ENCODE measurements around the gene FOXK1. TPM values are rescaled to one million over a fixed set of nuclear protein-coding genes. Genes with fewer than 3 reads are reported as not detected.
"Not testable (repeated sequence)": the region's sequence is repeated elsewhere in the genome, so short reads cannot be mapped to it uniquely, and the experiment has no call there.

FOXK1 gene
- total RNA-seq, 1 donor from 2014 or later = 17.2 TPM

- no peak overlapping the region for H3K4me3 ChIP-seq (ENCODE audit: low read length in 3 of 3)
- peaks cover 0 to 3% (median 0%) of the 10 kb centered on the region in 3 donors for H3K27me3 ChIP-seq (ENCODE audit: control insufficient read depth in 3 of 3, insufficient read depth in 3 of 3, low read length in 3 of 3)
- H3K36me3 ChIP-seq (ENCODE audit: control insufficient read depth in 3 of 3, insufficient read depth in 3 of 3, low read length in 3 of 3) = no peaks in the 10 kb centered on the region
- peaks cover 6 to 8% (median 6%) of the 10 kb centered on the region in 3 donors for H3K4me1 ChIP-seq (ENCODE audit: control insufficient read depth in 3 of 3, insufficient read depth in 3 of 3, low read length in 3 of 3)
- H3K9me3 ChIP-seq (ENCODE audit: control insufficient read depth in 3 of 3, low read length in 3 of 3) = no peaks in the 10 kb centered on the region
- H3K9ac ChIP-seq (ENCODE audit: low read depth in 1 of 3, low read length in 3 of 3) = no peak overlapping the region
- H3K27ac ChIP-seq (ENCODE audit: low read depth, low read length) = no peak overlapping the region
Measured at GRCh38 chr7:4800926-4801838, 119.1 kb downstream of the FOXK1 start.

DNA sequence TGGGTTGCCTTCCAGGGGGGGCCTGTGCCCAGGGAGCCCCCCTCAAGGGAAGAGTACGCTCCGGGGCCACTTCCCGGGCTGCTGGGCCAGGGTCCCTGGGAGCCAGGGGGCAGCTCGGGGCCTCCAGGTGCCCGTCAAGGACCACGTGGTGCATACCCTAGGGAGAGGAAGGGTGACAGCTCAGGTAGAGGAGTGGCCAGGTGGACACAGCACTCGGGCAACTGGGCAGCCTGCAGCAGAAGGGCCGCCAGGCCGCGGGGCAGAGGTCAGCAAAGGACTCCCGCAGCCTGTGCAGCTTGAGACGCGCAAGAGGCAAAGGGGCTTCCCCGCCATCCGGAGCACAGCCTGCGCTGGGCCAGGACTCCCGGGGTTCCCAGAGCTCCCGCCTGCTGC, 119.7 kb downstream of the FOXK1 start:
- H3K4me3 ChIP-seq (ENCODE audit: low read length in 3 of 3) = no peak overlapping the region
- no peak overlapping the region for H3K9ac ChIP-seq (ENCODE audit: low read depth in 1 of 3, low read length in 3 of 3)

DNA sequence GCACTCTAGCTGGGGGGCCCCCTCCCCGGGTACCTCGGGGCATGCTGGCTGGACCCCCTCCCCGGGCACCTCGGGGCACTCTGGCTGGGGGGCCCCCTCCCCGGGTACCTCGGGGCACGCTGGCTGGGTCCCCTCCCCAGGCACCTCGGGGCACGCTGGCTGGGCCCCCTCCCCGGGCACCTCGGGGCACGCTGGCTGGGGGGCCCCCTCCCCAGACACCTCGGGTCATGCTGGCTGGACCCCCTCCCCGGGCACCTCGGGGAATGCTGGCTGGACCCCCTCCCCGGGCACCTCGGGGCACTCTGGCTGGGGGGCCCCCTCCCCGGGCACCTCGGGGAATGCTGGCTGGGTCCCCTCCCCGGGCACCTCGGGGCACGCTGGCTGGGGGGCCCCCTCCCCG, 120.5 kb downstream of the FOXK1 start:
- not testable (repeated sequence) for H3K27ac ChIP-seq (ENCODE audit: low read depth, low read length); H3K27me3 ChIP-seq (ENCODE audit: control insufficient read depth in 3 of 3, insufficient read depth in 3 of 3, low read length in 3 of 3); H3K4me3 ChIP-seq (ENCODE audit: low read length in 3 of 3); H3K36me3 ChIP-seq (ENCODE audit: control insufficient read depth in 3 of 3, insufficient read depth in 3 of 3, low read length in 3 of 3); H3K4me1 ChIP-seq (ENCODE audit: control insufficient read depth in 3 of 3, insufficient read depth in 3 of 3, low read length in 3 of 3); H3K9me3 ChIP-seq (ENCODE audit: control insufficient read depth in 3 of 3, low read length in 3 of 3); H3K9ac ChIP-seq (ENCODE audit: low read depth in 1 of 3, low read length in 3 of 3)

More for the DNA sequence above, 119.7 kb downstream of the FOXK1 start:
- Histone ChIP-seq H3K4me1 (ENCODE audit: control insufficient read depth in 3 of 3, insufficient read depth in 3 of 3, low read length in 3 of 3) (peaks cover 6 to 8% (median 6%) of the 10 kb centered on the region in 3 donors), H3K27ac (ENCODE audit: low read depth, low read length) (no peak overlapping the region), H3K9me3 (ENCODE audit: control insufficient read depth in 3 of 3, low read length in 3 of 3) (no peaks in the 10 kb centered on the region), H3K36me3 (ENCODE audit: control insufficient read depth in 3 of 3, insufficient read depth in 3 of 3, low read length in 3 of 3) (no peaks in the 10 kb centered on the region), H3K27me3 (ENCODE audit: control insufficient read depth in 3 of 3, insufficient read depth in 3 of 3, low read length in 3 of 3) (peaks cover 0 to 3% (median 0%) of the 10 kb centered on the region in 3 donors)

DNA sequence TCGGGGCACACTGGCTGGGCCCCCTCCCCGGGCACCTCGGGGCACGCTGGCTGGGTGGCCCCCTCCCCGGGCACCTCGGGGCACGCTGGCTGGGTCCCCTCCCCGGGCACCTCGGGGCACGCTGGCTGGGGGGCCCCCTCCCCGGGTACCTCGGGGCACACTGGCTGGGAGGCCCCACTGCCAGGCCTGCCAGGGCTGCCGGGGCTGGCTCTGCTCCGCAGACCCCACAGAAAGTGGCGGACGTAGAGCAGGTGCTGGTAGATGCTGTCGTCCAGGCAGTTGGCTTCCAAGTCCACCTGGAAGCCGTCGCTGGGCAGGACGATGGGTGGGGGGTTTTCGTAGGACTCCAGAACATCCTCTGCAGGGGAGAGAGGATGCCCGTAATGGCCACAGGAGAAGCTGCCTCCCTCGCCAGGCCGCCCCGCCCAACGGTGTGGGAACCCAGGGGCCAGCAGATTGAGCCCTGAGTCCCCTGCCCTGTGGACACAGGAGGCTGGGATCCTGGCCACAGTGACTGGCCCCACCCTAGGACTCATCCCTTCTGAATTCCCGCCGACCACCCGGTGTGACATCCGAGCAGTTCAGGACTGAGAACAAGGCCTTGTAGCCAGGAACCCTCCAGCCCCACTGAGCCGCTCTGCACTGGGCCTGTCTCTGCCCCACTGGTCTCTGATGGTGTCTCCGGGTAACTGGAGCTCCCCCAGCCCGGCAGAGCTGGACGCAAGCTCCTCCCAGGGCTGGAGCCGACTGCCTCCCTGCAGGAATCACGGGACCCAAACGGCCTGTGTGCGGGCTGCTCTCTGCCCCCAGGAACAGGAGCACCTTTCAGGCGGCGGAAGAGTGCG, 121.5 kb downstream of the FOXK1 start:
- no peak overlapping the region for H3K4me3 ChIP-seq (ENCODE audit: low read length in 3 of 3)
- peaks cover under 1 to 3% (median 1%) of the 10 kb centered on the region in 3 donors for H3K4me1 ChIP-seq (ENCODE audit: control insufficient read depth in 3 of 3, insufficient read depth in 3 of 3, low read length in 3 of 3)
- H3K36me3 ChIP-seq (ENCODE audit: control insufficient read depth in 3 of 3, insufficient read depth in 3 of 3, low read length in 3 of 3) = no peaks in the 10 kb centered on the region
- H3K27ac ChIP-seq (ENCODE audit: low read depth, low read length) = no peak overlapping the region
- H3K27me3 ChIP-seq (ENCODE audit: control insufficient read depth in 3 of 3, insufficient read depth in 3 of 3, low read length in 3 of 3) = no peaks in the 10 kb centered on the region
- H3K9me3 ChIP-seq (ENCODE audit: control insufficient read depth in 3 of 3, low read length in 3 of 3) = no peaks in the 10 kb centered on the region
- H3K9ac ChIP-seq (ENCODE audit: low read depth in 1 of 3, low read length in 3 of 3) = no peak overlapping the region

DNA sequence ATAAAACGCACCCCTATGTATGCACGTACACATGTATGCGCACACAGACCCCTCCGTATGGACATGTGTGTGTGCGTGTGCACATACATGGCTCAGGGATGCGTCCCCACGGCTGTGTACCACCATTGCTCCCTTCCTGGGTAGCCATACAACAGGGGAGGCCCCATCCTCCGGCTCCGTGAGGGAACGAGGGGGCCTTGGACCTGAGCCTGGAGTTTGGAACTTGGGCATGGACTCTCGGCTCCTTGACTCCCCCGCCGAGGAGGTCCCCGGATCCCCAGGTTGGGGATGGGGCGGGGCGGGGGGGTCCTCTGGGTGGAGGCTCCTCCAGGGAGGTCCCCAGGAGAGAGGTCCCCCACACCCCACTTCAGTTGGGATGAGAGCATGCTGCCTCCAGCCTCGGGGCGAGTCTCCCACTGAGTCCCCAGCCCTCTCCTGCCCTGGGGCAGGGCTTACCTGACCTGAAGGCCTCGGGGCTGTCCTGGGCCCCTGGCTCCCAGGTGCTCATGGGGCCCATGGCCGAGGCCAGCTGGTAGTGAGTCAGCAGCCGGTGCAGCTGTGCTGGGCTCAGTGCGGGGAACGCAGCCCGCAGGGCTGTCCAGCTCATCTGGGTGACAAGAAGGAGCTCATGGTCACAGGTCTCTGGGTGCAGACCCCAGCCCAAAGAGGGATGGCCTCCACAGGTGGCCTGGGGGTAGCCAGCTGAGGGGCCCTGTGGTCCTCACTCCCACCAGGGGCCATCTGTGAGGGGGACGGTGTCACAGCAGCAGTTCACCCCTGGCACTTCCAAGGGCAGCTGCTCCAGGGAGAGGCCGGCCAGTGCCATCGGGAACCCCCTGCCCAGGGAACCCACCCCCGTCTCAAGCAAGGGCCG, 123.3 kb downstream of the FOXK1 start:
- Histone ChIP-seq H3K27ac (ENCODE audit: low read depth, low read length) (no peak overlapping the region), H3K4me3 (ENCODE audit: low read length in 3 of 3) (no peak overlapping the region), H3K9me3 (ENCODE audit: control insufficient read depth in 3 of 3, low read length in 3 of 3) (no peaks in the 10 kb centered on the region), H3K27me3 (ENCODE audit: control insufficient read depth in 3 of 3, insufficient read depth in 3 of 3, low read length in 3 of 3) (no peaks in the 10 kb centered on the region), H3K9ac (ENCODE audit: low read depth in 1 of 3, low read length in 3 of 3) (no peak overlapping the region), H3K4me1 (ENCODE audit: control insufficient read depth in 3 of 3, insufficient read depth in 3 of 3, low read length in 3 of 3) (no peaks in the 10 kb centered on the region), H3K36me3 (ENCODE audit: control insufficient read depth in 3 of 3, insufficient read depth in 3 of 3, low read length in 3 of 3) (no peaks in the 10 kb centered on the region)

GRCh38 chr7:4805984-4806300, 123.8 kb downstream of the FOXK1 start:
- Histone ChIP-seq H3K4me3 (ENCODE audit: low read length in 3 of 3) (no peak overlapping the region), H3K36me3 (ENCODE audit: control insufficient read depth in 3 of 3, insufficient read depth in 3 of 3, low read length in 3 of 3) (no peaks in the 10 kb centered on the region), H3K27me3 (ENCODE audit: control insufficient read depth in 3 of 3, insufficient read depth in 3 of 3, low read length in 3 of 3) (no peaks in the 10 kb centered on the region), H3K27ac (ENCODE audit: low read depth, low read length) (no peak overlapping the region), H3K9me3 (ENCODE audit: control insufficient read depth in 3 of 3, low read length in 3 of 3) (no peaks in the 10 kb centered on the region), H3K9ac (ENCODE audit: low read depth in 1 of 3, low read length in 3 of 3) (no peak overlapping the region), H3K4me1 (ENCODE audit: control insufficient read depth in 3 of 3, insufficient read depth in 3 of 3, low read length in 3 of 3) (no peaks in the 10 kb centered on the region)

GRCh38 chr7:4806983-4807597, 125.0 kb downstream of the FOXK1 start:
- Histone ChIP-seq H3K27ac (ENCODE audit: low read depth, low read length) (no peak overlapping the region), H3K4me3 (ENCODE audit: low read length in 3 of 3) (no peak overlapping the region), H3K4me1 (ENCODE audit: control insufficient read depth in 3 of 3, insufficient read depth in 3 of 3, low read length in 3 of 3) (no peaks in the 10 kb centered on the region), H3K9me3 (ENCODE audit: control insufficient read depth in 3 of 3, low read length in 3 of 3) (no peaks in the 10 kb centered on the region), H3K36me3 (ENCODE audit: control insufficient read depth in 3 of 3, insufficient read depth in 3 of 3, low read length in 3 of 3) (no peaks in the 10 kb centered on the region), H3K9ac (ENCODE audit: low read depth in 1 of 3, low read length in 3 of 3) (no peak overlapping the region), H3K27me3 (ENCODE audit: control insufficient read depth in 3 of 3, insufficient read depth in 3 of 3, low read length in 3 of 3) (no peaks in the 10 kb centered on the region)

DNA sequence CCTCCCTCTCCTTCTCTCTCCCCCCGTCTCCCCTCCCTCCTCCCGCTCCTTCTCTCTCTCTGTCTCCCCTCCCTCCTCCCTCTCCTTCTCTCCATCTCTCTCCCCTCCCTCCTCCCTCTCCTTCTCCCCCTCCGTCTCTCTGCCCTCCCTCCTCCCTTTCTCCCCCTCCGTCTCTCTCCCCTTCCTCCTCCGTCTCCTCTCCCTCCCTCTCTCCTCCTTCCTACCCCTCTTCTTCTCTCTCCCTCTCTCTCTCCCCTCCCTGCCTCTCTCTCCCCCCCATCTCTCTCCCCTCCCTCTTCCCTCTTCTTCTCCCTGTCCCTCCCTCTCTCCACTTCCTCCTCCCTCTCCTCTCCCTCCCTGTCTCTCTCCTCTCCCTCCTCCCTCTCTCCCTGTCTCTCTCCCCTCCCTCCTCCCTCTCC, 125.5 kb downstream of the FOXK1 start:
- Histone ChIP-seq H3K36me3 (ENCODE audit: control insufficient read depth in 3 of 3, insufficient read depth in 3 of 3, low read length in 3 of 3) (no peaks in the 10 kb centered on the region), H3K4me1 (ENCODE audit: control insufficient read depth in 3 of 3, insufficient read depth in 3 of 3, low read length in 3 of 3) (no peaks in the 10 kb centered on the region), H3K9me3 (ENCODE audit: control insufficient read depth in 3 of 3, low read length in 3 of 3) (no peaks in the 10 kb centered on the region), H3K4me3 (ENCODE audit: low read length in 3 of 3) (no peak overlapping the region), H3K27ac (ENCODE audit: low read depth, low read length) (no peak overlapping the region), H3K27me3 (ENCODE audit: control insufficient read depth in 3 of 3, insufficient read depth in 3 of 3, low read length in 3 of 3) (no peaks in the 10 kb centered on the region), H3K9ac (ENCODE audit: low read depth in 1 of 3, low read length in 3 of 3) (no peak overlapping the region)

- H3K27me3 ChIP-seq (ENCODE audit: control insufficient read depth in 3 of 3, insufficient read depth in 3 of 3, low read length in 3 of 3) = no peaks in the 10 kb centered on the region
- H3K27ac ChIP-seq (ENCODE audit: low read depth, low read length) = no peak overlapping the region
- no peaks in the 10 kb centered on the region for H3K9me3 ChIP-seq (ENCODE audit: control insufficient read depth in 3 of 3, low read length in 3 of 3)
- no peak overlapping the region for H3K9ac ChIP-seq (ENCODE audit: low read depth in 1 of 3, low read length in 3 of 3)
- H3K36me3 ChIP-seq (ENCODE audit: control insufficient read depth in 3 of 3, insufficient read depth in 3 of 3, low read length in 3 of 3) = no peaks in the 10 kb centered on the region
- H3K4me1 ChIP-seq (ENCODE audit: control insufficient read depth in 3 of 3, insufficient read depth in 3 of 3, low read length in 3 of 3) = no peaks in the 10 kb centered on the region
- H3K4me3 ChIP-seq (ENCODE audit: low read length in 3 of 3) = no peak overlapping the region
Measured at GRCh38 chr7:4808026-4808425, 125.9 kb downstream of the FOXK1 start.

Data from skeletal muscle tissue (tissue), 4 donors.